B cell (primary cell): ENCODE data around the gene PHF23.

Source experiments
- CTCF ChIP-seq: fragments of 200-600 bp; IDR thresholded peaks from one replicate; pipeline ENCODE4 v1.8.0; 2022; ENCODE audit warnings: antibody characterized with exemption, mild to moderate bottlenecking
- EZH2 ChIP-seq: IDR thresholded peaks from 2 replicates; pipeline ENCODE4 v1.6.1; 2012; ENCODE audit warnings: borderline replicate concordance, low read depth, mild to moderate bottlenecking, moderate library complexity, low read length; ENCODE audit not compliant: insufficient read depth, poor library complexity, severe bottlenecking

DNA sequence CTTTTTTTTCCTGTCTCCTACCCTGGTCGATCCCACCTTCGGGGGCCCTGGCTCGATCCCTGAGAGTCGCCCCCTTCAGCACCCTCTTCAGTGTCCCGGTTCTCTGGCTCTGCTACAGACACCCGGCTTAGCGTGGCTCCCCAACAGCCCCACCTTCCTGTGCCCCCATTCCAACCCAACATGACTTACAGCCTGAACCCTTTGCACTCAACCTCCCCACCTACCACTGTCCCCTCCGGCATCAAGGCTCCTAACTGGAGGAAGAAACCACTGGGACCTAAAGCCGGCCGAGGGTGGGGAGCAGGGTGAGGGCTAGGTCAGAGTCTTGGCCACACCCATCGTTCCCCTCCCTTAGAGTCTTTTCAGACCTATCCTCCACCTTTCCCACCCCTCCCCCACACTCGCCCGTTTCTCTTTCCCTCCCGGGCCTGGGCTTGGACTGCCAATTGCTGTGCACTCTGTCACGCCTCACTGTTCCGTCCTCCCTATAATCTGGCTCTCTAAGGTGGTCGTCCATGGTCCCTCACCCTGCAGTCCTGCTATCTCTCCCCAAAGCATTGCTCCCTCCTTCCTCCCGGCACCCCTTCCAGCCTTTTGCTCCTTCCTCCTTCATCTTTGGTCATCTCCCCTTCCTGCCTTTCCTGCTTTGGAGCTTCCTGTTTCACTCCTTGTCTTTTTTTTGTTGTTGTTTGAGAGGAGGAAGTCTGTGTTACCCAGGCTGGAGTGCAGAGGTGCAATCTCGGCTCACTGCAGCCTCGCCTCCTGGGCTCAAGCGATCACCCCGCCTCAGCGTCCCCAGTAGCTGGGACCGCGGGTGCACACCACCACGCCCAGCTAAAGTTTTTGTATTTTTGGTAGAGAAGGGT, 23.9 kb upstream of the PHF23 start:
- TF ChIP-seq CTCF (no peak), EZH2 (no peak)
